GM12874 (cell line): Measurements from ENCODE around the gene GPBP1L1.

Experiments
- CTCF ChIP-seq: IDR thresholded peaks from 2 replicates; pipeline ENCODE4 v1.5.1; 2011; ENCODE audit warnings: low read depth, mild to moderate bottlenecking, control low read depth, low read length, moderate library complexity; ENCODE audit not compliant: insufficient read depth

Gene GPBP1L1

GRCh38 chr1:45610589-45611226, 75.6 kb downstream of the GPBP1L1 start:
- TF ChIP-seq CTCF, result no peak

DNA sequence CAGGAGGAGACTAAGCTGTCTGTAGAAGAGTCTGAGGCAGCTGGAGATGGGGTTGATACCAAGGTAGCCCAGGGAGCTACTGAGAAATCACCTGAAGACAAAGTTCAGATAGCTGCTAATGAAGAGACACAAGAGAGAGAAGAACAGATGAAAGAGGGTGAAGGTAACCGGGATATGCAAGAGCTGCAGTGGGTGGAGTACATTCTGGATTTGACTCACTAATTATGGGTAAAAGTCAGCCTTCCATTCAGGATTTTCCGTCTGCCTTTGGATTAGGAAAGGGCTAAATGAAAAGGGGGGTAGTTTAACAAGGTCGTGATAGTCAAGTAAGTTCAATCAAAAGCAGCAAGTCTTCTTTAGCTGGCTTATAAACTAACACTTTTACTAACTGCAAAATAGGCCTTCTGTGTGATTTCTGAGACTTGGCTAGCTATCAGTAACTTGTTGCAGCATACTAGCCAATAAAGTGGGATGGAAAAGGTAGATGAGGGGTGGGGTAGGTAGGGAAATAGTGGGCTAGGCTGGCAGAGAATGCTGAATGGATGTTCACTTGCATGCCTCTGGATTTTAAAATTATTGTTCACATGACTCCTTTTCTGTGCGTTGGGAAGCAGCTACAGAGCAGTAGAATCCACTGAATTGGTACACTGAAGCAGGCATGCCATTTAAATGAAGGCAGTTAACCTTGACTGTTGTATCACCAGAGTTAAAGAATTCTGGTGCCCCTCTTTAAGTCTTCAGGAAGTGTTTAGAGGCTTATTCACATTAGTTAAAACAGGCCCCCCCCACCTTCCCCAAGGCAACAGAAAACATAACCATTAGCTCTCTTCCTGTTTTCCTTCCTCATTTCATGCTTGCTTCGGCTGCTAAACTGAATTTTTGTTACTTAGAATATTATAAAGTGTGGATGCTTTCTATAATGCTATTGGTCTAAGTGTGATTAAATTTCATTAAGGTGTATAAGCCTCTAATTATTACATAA, 77.9 kb downstream of the GPBP1L1 start:
- TF ChIP-seq CTCF, result no peak

- TF ChIP-seq CTCF, result no peak
Measured at GRCh38 chr1:45607404-45608074, 78.8 kb downstream of the GPBP1L1 start.

DNA sequence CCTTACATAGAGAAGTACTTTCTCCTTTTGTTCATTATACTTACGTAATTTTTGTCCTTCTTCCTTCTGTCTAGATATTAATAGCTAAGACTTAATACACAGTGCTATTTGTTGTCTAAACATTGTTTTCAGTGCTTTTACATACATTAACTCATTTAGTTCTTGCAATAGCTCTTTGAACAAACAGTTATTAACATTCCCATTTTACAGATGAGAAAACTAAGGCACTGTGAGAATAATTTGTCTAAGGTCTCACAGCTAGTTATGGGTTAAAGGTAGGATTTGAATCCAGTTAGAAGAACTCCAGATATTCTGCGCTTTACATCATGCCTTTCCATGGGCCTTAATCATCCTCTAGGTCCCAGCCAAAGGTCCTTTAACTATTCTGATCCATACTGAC, 82.1 kb downstream of the GPBP1L1 start:
- no peak for TF ChIP-seq CTCF

GRCh38 chr1:45594412-45594811, 91.9 kb downstream of the GPBP1L1 start:
- no peak for TF ChIP-seq CTCF

DNA sequence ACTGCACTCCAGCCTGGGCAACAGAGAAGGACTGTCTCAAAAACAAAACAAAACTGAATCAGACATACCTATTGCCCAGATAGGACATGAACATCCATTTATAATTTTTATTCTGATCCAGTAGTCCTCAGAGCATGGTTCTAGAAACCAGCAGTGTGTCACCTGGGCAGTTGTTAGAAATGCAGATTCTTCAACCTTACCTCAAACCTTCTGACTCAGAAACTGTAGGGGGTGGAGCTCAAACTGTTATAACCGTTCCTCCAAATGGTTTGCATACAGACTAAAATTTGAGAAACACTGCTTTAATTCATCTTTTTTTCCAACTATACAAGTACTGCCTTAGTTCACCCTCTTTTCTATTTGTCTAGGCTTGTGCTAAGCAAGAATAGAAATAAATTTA, 96.5 kb downstream of the GPBP1L1 start:
- TF ChIP-seq CTCF, result no peak

DNA sequence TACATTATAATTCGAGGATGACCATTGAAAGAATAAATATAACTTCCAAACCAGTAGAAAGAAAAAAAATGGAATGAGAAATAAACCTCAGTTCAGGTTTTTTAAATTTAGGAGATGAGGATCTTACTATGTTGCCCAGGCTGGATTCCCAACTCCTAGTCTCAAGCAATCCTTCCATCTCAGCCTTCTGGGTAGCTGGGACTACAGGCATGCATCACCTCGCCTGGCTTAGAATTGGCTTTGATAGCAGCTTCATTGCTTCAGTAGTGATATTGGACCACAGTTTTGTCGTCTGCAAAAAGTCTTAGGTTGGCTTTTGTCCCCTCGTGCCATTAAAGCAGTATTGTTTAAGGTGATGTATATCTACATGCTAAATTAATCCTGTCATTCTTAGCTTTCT, 99.6 kb downstream of the GPBP1L1 start:
- TF ChIP-seq CTCF, result no peak
